Renal pelvis (tissue), 4 donors: ENCODE measurements around the gene R3HDM2. TPM values are rescaled to one million over a fixed set of nuclear protein-coding genes. Genes with fewer than 3 reads are reported as not detected.
"Not testable (repeated sequence)": the region's sequence is repeated elsewhere in the genome, so short reads cannot be mapped to it uniquely, and the experiment has no call there.

Source experiments
- DNase-seq: peaks from one replicate; pipeline ENCODE4 v3.0.0-alpha.2; 2013
- polyA plus RNA-seq, 3 donors: library from polyadenylated mRNA; unstranded; fragments of 120-200 nt; gene quantifications; one replicate each; pipeline ENCODE4 v1.2.1, GENCODE V29; 2013; ENCODE audit not compliant: insufficient read length in 3 of 3

The R3HDM2 gene
- polyA plus RNA-seq, 3 donors = 58.3 to 97.0 (median 88.7) TPM

DNA sequence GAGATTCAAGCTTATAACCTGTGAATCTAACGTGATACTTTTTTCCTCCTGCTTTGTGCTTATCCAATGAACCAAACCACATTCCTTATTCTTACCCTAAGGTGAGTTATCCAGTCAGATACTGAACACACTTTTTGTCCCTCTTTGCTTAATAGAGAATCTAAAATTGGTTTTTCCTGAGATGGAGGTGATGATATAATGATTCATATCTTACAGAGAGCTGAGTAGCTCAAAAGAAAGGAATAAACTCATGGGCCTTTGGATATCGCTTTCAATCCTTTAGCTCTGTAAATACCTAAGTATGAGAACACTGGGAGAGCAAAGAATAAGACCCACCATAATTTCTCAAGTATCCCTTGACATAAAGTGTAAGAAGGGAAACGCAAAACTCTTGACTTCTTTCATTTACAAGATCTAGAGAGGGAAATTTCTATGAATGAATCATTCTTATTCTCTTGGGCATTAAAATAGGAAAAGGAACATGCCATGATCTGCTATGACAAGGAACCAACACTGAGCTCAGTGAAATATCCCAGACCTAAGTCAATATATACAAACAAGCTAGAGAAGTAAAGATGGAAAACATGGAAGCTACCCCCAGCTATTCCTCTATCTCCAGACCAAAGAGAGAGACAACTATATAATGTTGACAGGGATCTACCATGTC is 98.1 kb downstream of the R3HDM2 start:
- no peak for DNase-seq

DNA sequence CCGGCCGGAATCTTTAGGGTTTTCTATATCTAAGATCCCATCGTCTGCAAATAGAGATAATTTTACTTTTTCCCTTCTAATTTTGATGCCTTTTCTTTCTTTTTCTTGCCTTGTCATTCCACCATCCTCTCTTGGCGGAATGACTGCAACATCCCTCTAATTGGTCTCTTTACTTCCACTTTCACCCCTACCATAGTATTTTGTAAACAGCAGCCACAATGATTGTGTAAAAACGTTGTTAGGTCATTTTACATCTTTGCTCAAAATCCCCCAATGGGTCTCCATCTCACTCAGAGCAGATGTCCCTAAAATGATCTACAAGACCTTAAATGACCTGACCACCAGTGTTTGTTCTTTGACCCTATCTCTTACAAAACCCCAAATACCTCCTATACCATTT is 99.9 kb downstream of the R3HDM2 start:
- no peak for DNase-seq

DNA sequence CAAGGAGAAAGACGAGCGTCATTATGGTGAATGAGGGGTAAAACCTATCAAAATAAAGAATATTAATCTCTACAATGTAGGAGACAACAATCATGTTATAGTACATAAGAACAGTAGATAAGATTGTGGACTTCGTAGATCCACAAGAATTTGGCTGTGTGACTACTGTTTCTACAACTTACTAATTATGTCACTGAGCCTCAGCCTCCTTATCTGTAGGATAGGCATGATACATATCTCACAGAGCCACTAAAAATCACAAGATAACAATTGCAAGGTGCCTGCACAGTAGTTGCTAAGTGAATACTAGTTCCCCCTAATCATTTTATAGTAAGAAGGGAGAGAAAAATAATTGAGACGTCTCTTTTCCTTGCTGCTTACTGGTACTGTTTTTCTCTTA is 101.6 kb downstream of the R3HDM2 start:
- DNase-seq = no peak

DNA sequence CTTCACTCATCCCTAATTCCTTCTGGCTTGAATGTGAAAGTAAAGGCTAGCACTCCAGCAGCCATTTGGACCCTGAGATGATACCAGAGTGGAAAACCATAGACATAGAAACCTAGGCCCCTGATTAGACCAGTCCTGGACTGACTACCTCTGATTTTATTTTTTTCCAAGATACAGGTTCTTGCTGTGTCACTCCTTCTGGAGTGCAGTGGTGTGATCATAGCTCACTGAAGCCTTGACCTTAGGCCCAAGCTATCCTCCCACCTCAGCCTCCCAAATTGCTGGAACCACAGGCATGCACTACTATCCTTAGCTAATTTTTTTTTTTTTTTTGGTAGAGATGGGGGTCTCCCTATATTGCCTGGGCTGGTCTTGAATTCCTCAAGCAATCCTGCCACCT is 105.4 kb downstream of the R3HDM2 start:
- DNase-seq = no peak

DNA sequence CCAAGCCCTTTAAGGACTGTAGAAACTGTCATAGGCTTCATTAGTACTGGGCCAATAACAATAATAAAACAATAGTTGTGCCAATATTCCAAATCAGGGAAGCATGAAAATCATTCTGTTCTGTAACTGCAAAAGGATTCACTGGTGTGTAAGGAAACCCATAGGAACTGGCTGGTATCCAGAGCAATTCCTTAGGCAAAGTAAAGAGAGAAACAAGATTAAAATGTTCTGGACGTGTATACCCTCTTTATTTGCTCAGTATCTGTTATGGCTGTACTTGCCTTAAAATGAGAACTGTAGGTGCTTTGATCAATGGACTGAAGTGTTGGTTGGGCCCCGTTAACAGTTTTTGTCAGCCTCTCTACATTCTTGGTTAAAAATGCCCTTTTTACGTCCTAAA is 107.4 kb downstream of the R3HDM2 start:
- no peak for DNase-seq

DNA sequence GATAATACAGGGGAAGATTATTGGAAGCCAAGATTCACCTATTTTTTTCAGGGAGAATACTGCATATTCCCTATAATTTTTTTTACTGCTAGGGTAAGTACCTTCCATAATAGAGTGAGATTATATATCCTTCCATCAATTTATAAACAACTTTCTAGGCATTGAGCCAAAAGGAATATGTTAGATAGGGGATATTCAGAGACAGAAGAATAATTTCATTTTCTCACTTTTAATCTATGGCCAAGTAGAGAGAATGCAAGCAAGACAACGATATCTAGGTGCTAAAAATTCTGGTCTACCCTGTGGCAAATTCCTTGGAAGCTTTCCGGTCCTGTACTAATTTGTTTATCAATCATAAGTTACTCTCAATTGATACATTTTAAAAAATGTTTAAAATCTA is 110.2 kb downstream of the R3HDM2 start:
- DNase-seq = no peak

DNA sequence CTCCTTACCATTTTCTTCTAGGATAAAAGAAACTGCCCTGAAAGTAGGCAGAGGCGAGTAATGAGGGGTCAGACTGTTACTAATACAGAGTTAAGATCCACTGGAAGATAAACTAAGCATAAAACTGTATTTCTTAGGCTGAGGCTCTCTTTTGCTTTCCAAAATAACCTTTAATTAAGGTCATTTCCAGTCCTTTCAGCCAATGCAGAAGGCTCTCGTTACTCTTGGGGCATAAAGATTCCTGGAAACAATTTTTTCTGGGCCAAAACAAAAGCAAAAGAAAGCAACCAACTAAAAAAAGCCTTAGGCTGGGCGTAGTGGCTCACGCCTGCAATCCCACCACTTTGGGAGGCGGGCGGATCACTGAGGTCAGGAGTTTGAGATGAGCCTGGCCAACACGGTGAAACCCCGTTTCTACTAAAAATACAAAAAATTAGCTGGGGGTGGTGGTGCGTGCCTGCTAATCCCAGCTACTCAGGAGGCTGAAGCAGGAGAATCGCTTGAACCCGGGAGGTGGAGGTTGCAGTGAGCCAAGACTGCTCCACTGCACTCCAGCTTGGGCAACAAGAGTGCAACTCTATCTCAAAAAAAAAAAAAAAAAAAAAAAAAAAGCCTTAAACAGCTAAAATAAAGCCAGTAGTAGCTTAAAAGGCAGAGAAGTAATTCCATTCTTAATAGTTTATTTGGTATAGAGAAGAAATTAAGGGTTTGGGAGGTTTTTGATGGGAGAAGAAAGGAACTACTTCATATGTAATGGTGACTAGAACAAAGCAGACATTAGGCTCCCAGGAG is 111.0 kb downstream of the R3HDM2 start:
- peak; percentile 14 for DNase-seq

DNA sequence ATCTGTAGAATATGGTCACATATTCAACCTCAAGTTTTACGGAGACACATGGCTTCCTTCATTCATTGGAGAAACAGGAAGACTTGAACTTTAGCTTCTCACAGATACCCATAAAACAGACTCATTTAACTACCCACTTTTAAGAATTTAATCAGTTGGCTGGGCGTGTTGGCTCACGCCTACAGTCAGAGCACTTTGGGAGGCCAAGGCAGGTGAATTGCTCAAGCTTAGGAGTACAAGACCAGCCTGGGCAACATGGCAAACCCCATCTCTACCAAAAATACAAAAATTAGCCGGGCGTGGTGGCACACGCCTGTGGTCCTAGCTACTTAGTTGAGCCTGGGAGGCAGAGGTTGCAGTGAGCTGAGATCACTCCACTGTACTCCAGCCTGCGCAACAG is 115.2 kb downstream of the R3HDM2 start:
- no peak for DNase-seq

DNA sequence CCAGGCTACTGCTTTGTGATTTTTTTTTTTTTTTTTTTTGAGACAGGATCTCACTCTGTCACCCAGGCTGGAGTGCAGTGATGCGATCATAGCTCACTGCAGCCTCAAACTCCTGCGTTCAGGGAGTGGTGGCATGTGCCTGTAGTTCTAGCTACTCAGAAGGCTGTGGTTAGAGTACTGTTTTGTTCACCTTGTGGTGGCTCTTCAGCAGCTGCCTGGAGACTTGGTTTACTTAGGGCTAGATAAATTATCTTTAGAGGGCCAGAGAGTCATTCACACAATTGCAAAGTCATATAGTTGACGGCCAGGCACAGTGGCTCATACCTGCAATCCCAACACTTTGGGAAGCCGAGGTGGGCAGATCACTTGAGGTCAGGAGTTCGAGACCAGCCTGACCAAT is 118.6 kb downstream of the R3HDM2 start:
- DNase-seq = not testable (repeated sequence)

DNA sequence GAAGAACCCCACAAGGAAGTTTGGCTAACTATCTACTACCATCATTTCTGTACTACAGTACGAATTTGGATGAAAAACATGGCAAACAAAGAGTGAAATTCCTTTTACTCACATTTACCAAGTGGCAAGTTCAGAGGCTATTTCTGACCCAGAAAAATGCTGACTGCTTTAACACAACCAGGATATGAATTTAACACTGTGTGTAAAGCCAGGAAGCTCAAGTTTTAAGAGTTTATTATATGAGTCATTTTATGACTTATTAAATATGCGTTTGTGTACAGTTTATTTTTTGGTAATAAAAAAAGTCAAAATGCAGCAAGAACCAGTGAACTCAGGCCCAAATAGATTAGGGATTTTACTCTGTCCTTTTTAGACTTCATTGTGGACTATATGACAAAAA is 121.4 kb downstream of the R3HDM2 start:
- no peak for DNase-seq

DNA sequence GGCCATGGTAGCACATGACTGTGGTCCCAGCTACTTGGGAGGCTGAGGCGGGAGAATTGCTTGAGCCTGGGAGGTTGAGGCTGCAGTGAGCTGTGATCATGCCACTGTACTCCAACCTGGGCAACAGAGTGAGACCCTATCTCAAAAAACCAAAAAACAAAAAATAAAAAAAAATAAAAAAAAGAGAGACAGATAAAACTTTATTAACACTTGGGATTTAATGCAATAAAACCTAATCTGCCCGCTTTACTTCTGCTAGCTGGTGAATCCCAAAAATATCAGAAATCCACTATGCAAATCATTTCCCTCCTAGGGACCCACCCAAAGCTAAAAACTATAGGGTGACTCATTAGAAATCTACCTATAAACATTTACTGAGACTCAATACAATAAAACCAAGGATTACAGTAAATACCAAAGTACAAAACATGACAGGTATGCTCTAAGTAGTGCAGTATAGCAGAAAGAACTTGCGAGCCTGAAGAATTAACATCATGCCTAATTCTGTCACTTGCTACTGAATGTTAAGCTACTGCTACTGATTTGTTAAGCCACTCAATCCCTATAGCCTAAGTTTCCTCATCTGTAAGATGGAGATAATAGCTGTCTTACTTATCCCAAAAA is 129.8 kb downstream of the R3HDM2 start:
- no peak for DNase-seq

DNA sequence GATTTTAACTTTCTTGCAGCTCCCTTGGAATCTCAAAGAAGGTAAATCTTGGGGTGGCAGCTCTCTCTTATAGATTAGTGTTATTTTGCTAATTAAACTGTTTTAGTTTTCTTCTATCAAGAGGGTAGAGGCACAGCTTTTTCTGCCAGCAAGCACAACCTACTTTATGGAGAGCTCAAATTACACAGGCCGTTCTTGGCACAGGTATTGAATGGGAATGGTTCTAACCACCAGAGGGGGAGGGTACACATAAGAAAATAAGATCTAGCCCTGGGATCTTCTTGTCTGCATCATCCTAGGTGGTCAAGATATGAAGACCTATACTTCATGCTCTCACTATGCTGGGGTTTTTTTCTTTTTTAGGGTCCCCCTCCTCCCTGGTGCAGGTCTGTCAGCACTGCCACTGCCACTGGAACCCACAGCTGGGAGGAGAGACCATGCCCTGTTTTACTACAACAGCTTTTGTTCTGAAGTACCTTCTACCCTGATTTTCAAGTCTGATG is 131.3 kb downstream of the R3HDM2 start:
- DNase-seq = no peak

DNA sequence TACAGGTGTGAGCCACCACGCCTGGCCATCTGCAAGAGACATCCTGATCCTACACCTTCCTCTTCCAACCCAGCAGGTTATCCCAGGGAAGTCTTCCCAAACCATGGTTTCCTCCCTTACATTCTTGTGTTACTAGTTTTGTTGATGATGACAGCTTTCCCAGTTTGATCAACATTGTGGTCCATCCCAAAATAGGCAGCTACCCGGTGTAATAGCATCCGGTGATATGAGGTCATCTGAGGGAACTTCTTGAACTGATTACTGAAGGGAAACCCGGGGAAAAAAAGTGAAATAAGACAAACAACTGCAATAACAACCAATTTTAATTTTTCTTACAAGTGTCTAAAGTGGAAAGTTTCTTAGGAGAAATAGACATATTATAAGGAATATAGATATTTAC is 134.6 kb downstream of the R3HDM2 start:
- no peak for DNase-seq

DNA sequence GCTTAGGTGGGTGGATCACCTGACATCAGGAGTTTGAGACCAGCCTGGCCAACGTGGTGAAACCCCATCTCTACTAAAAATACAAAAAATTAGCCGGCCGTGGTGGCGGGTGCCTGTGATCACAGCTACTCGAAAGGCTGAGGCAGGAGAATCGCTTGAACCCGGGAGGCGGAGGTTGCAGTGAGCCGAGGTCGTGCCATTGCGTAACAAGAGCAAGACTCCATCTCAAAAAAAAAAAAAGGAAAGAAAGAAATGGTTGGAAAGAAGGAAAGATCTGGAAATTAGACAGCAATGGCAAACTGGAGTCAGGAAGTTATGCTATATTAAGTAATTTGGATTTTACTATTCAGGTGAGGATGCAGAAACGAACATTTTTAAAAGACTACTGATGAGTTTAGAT is 148.8 kb downstream of the R3HDM2 start:
- not testable (repeated sequence) for DNase-seq

DNA sequence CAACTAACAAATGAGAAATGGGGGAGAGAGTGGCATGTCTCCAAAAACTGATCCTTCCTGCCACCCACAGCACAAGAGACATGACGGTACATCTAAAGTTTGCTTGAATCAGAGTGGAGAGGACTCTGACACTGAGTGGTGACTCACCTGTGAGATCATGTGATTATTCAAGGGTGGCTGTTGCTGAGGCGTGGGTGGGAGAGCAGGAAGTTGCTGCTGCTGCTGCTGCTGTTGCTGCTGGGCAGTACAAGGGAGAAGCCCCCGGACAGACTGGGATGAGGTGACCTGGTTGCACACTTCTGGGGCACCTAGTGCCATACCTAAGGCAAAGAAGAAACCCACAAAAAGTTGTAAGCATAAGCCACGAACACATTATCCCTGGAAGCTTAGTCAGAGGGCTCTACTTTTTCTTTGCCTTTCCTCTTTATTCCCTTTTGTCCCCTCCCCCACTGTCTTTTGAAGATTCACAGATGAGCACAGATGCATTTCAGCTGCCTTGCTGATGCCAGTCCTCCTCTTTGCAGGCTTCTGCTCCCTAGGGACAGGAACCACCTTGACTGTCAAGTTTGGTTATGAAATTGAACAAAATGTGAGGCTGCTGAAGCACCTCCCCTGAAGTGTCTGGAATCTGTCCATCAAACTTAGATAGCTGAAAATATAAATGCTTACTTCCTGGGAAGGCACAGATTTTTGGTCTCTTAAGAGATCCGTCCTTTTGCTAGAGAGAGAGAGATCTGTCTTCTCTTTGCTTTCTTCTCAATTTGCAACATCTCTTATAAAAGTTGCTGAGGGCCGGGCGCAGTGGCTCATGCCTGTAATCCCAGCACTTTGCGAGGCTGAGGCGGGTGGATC is 150.4 kb downstream of the R3HDM2 start:
- no peak for DNase-seq

DNA sequence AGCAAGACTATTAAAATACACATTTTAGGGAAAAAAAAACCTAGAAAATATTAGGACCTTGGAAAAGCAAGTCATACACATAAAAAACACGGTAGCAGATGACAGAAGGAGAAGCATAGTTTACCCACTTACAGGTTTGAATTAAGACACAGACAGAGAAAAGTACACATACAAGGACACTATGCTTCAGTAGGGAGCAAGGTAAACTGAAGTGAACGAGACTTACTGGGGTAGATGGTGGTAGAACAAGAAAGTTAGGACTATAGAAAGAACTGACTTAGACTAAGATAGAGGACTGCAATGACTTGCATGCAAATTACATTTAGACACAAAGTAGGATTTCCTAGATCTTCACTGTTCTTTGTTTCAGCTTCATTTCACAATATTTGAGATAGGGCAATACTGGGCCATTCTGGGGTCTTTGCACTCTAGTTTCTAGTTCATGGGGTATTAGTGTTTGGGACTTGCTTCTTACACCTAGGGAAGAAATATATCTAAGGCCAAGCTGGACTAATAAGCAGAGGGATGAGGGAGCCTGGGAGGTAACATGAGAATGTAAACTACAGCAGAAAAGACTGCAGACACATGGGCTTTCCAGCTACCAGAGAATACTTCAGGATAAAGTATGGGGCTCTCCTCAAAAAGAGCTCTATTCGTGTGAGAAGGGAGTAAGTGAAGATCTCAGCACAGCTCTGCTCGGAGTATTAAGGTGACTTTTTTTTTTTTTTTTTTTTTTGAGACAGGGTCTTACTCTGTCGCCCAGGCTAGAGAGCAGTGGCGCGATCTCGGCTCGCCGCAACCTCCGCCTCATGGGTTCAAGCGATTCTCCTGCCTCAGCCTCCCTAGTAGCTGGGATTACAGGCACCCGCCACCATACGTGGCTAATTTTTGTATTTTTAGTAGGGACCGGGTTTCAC is 152.1 kb downstream of the R3HDM2 start:
- DNase-seq = no peak

DNA sequence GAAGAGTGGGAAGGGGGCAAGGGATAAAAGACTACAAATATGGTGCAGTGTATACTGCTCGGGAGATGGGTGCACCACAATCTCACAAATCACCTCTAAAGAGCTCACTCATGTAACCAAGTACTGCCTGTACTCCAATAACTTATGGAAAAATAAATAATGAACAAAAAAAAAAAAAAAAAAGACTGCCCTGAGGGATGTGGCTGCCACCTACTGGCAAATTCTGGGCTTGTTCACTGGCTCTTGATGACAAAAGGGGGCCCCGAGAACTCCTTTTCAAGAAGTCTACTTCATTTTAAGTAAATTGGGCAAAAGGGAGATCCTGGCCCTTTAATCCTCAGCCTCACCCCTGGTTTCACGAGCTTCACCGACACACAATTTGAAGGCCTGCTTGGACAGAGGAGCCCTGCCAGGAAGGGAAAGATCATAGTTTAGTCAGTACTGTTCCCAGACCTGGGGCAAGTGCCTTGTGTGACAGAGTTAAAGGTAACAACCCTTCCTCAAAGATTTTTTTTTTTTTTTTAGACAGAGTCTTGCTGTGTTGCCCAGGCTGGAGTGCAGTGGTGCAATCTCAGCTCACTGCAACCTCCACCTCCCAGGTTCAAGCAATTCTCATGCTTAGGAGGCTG is 153.8 kb downstream of the R3HDM2 start:
- no peak for DNase-seq

DNA sequence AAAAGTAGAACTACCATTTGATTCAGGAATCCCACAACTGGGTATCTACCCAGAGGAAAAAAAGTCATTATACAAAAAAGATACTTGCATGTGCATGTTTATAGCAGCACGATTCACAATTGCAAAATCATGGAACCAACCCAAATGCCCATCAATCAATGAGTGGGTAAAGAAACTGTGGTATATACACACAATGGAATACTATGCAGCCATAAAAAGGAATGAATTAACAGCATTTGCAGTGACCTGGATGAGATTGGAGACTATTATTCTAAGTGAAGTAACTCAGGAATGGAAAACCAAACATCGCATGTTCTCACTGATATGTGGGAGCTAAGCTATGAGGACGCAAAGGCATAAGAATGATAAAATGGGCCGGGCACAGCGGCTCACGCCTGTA is 154.6 kb downstream of the R3HDM2 start:
- not testable (repeated sequence) for DNase-seq

DNA sequence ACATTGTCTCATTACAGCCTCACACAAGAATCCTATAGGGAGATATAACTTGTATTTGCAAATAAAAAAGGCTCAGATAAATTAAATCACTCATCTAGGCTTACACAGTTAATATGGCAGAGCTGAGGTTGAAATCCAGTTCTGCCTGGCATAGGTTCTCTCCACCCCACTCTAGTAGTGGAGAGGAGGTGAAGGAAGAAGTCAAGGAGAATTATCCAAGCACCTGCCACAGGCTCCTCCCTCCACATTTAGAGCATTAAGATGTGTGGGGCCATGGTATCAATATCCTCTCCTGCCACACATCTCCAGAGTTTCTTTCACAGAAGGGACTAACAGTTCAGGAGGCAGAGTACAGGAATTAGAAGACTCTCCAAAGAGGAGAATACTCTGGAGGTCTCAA is 157.3 kb downstream of the R3HDM2 start:
- no peak for DNase-seq
